SK-MEL-5 (cell line): Measurements from ENCODE around the gene ZNF554. TPM values are rescaled to one million over a fixed set of nuclear protein-coding genes. Genes with fewer than 3 reads are reported as not detected.
"Not testable (repeated sequence)": the region's sequence is repeated elsewhere in the genome, so short reads cannot be mapped to it uniquely, and the experiment has no call there.

Source experiments
- DNase-seq: peaks from one replicate; pipeline ENCODE4 v3.0.0-alpha.2; 2016; ENCODE audit warnings: low read depth, low spot score
- in situ Hi-C: cut with HindIII; loops from 2 replicates; pipeline ENCODE4 v1.10.0; 2016; ENCODE audit warnings: low sequenced_read_pairs, high pct_unique_total_duplicates, low pct_unique_long_range_greater_than_20kb
- total RNA-seq: library from RNA; depleted of rRNA; stranded (reverse); fragments of >200 nt; shearing (Covaris generic); gene quantifications from 2 replicates; pipeline ENCODE4 v1.2.3, GENCODE V29; 2014

The ZNF554 gene
- total RNA-seq, 1 experiment from 2014 or later: 0.92 TPM

DNA sequence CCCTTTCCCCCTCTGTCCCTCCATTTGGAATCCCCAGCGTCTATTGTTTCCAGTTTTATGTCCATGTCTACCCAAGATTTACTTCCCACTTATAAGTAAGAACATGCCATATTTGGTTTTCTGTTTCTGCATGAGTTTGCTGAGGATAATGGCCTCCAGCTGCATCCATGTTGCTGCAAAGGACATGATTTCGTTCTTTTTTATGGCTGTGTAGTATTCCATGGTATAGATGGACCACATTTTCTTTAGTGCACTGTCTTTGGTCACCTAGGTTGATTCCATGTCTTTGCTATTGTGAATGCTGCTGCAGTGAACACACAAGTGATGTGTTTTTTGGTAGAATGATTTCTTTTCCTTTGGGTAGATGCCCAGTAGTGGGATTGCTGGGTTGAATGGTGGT lies 25.4 kb downstream of the ZNF554 start:
- DNase-seq: no peak
- in situ Hi-C loops: no loop called here

DNA sequence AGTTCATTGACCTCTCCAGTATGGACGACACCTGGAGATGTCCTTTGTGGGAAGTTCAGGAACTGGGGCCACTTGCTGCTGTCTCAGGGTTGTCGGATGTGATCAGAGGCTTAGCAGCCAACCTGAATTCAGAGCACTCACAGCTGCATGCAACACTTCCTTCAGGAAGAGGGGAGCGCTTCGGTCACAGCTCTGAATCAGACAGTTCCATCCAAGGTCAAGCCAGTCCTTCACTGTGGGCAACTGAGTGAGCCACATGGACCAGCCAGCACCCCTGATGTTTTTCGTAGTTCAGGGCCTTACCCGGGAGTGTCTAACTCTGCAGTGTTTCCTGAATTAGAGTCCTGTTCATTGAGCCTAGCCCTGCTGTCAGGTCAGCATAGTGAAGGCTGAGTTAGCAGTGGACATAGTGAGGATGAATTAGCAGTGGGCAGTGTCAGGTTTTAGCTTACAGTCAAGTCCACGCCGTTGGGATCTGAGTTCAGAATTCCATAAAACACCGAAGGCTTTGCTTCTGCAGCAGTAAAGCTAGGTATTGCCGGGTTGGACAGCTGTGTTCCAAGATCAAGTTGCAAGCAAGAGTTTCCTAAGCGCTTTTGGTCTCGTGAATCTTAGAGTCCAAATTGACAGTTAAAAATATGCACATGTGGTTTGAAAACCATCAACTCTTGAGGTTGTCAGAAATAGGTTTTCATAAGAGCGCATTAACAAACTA lies 26.7 kb downstream of the ZNF554 start:
- in situ Hi-C loops: no loop called here
- DNase-seq: no peak

DNA sequence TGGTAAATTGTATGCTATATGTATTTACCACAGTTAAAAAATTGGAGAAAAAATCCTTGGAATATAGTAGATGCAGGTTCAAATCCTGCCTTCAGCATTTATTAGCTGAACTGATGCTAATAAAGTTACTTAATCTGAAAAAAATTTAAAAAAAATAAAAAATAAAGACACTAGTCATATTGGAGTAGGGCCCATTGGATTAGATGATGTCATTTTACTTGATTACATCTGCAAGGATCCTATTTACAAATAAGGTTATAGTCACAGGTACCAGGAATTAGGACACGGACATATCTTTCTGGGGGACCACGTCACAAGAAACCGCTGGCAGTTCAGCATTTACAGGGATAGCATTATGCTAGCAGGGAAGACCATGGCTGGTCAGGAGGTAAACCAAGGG lies 27.8 kb downstream of the ZNF554 start:
- DNase-seq: no peak
- in situ Hi-C loops: no loop called here

DNA sequence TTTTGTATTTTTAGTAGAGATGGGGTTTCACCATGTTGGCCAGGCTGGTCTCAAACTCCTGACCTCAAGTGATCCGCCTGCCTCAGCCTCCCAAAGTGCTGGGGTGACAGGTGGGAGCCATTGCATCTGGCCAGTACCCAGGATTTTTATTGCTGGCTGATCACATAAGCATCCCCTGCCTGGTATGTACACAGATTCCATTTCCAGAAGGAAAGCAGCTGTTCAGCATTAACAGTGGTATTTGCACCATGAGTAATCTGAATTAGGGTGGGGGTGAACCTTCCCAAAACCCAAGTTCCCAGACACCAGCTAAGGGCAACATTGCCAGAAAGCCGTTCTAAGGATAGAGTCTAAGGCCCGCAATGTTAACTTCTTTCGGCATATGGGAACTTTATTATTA lies 28.9 kb downstream of the ZNF554 start:
- in situ Hi-C loops: no loop called here
- no peak for DNase-seq

DNA sequence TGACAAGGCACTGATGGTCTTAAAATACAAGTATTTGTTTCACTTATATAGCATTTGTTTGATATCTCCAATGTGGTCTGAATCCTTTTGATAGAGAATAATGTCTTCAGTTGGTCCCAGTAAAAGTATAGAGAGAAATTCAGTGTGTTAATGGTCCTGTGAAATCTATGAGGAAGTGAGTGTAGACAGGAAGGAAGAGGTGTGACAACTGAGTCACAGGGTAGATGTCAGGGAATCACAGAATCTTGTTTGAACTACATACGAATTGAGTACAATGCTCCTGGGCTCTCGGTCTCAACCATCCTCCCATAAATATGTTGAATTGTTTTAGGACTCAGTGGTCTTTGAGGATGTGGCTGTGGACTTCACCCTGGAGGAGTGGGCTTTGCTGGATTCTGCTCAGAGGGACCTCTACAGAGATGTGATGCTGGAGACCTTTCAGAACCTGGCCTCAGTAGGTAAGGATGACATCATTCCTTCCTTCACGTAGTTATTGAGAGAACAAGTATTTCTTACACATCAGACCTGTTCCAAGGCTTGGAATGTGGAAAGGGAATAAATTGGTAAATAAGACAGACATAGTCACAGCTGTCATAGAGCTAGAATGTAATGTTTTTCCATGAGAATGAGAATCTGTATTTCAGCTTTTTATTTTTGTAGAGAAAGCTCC lies 30.7 kb downstream of the ZNF554 start:
- no peak for DNase-seq
- in situ Hi-C loops: no loop called here

DNA sequence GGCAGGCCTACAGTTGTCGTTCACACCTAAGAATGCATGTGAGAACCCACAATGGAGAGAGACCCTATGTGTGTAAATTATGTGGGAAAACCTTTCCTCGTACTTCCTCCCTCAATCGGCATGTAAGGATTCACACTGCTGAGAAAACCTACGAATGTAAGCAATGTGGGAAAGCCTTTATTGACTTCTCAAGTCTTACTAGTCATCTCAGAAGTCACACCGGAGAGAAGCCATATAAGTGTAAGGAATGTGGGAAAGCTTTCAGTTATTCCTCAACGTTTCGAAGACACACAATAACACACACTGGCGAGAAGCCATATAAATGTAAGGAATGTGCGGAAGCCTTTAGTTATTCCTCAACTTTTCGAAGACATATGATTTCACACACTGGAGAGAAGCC lies 32.9 kb downstream of the ZNF554 start:
- in situ Hi-C loops: no loop called here
- DNase-seq: no peak

DNA sequence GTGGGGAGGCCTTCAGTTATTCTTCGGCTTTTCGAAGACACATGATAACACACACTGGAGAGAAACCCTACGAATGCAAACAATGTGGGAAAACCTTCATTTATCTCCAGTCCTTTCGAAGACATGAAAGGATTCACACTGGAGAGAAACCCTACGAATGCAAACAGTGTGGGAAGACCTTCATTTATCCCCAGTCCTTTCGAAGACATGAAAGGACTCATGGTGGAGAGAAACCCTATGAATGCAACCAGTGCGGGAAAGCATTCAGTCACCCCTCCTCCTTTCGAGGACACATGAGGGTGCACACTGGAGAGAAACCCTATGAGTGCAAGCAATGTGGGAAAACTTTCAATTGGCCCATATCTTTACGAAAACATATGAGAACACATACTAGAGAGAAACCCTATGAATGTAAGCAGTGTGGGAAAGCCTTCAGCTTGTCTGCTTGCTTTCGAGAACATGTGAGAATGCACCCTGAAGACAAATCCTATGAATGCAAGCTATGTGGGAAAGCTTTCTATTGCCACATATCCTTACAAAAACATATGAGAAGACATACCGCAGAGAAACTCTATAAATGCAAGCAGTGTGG lies 33.4 kb downstream of the ZNF554 start:
- in situ Hi-C loops: no loop called here
- no peak for DNase-seq

DNA sequence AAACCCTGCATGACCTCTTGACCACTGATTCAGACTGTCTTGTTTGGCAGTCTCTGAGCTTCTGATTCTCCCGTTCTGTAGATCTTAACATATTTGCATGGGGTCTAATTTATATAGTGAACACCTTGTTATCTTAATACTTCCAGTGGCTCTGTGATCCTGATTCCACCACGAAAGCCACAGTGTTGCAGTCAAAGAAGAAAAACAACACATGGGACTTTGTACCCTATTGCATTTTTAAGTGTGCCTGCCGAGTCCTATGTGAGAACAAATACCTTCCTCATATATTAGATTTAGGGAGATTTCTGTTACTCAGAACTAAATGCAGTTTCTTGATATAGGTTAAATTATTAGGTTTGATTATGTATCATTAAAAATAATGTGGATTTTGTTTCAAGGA lies 35.2 kb downstream of the ZNF554 start:
- no peak for DNase-seq
- in situ Hi-C loops: no loop called here

DNA sequence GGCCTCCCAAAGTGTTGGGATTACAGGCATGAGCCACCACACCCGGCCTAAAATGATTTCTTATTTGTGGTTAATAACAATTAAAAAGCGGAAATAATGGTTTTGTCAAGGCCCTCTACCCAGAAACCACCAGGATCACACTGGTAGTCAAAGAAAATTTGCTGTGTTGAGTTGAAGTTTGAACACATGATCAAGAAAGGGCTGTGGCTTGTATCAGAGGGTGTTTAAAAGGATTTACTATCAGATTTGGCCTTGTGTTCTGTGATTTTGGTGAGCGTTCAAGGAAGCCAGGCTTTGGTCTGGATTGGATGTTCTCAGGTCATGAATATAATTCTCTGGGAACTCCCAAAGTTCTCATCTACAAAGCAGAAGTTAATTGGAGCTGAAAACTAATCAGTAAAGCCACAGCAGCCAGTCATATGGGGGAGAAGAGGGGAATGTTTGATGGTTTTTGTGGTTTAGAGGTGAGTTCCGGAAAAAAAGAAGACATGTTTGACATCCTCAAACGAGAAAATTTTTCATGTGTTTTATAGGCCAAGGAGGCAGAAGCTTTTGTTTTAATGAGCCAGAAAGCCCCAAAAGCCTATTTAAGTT lies 36.9 kb downstream of the ZNF554 start:
- DNase-seq: no peak
- in situ Hi-C loops: no loop called here

DNA sequence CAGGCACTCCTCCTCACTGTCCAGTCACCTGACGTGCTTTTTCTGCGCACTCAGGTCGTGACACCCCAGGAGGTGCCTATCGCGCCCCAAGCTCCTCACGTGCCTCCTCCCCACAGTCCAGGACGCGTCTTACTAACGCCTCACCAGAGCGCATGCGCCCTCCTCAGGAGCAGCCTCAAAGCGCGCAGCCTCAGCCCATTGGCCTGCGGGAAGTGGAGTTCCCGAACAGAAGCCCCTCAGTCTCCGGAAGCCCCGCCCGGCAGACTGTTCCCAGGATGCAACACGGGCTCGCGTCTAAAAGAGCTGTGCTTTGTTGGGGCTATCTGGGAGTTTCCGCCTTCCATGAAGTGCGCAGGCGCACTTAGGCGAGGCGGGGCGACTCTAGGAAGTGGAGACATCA lies 39.2 kb downstream of the ZNF554 start:
- in situ Hi-C loops: no loop called here
- DNase-seq: no peak

DNA sequence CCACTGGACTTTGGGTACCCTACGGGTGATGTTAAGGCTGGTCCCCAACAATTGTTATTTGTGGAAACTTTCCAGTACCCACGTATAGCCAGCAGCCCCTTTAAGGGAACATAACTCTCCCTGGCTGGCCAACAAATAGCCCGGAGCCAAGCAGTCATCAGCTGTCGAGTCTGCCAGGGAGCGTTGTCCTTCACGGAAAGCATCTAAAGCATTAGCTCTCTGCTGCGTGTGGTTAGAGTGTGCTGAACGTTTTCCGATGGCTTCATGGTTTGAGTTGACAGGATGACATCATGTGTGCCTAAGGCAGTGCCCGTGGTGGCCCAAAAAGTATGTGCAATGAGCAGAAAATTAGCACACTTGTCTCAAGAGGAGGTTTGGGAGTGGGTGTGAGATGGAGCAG lies 44.1 kb downstream of the ZNF554 start:
- in situ Hi-C loops: no loop called here
- no peak for DNase-seq

DNA sequence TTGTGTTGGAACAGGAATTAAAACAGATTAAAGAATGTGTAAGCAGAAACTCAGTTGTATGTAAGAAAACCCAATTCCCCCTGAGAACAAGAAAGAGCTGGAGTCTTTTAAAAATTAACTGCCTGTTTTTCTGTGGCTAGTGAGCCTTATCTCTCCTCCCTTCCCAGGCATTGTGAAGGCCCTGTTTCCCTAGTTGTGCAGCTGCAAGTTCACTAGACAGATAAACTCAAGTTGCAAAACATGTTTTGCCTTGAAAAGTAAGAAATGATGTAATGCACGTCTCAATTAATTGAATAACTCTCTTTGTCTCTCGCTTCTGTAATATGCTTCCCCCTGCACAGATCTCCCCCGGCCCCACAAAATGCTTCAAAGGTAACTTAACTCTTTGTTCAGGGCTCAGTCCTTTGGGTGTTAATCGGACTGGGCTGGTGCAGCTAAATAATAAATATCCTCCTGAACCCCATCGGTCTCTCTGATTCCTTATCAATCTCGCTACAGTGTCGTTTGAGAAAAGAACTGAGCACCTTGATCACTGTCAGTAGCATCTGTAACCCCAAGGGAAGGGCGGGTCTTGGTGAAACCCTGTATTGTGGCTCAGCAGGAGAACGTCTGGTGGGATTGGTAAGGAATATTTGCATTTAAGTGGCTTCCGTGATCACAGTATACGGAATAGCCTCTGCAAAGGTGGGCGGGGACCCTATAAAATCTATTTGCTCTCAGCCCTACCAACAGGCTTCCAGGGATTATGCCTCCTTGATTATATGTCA lies 45.8 kb downstream of the ZNF554 start:
- in situ Hi-C loops: no loop called here
- DNase-seq: no peak

DNA sequence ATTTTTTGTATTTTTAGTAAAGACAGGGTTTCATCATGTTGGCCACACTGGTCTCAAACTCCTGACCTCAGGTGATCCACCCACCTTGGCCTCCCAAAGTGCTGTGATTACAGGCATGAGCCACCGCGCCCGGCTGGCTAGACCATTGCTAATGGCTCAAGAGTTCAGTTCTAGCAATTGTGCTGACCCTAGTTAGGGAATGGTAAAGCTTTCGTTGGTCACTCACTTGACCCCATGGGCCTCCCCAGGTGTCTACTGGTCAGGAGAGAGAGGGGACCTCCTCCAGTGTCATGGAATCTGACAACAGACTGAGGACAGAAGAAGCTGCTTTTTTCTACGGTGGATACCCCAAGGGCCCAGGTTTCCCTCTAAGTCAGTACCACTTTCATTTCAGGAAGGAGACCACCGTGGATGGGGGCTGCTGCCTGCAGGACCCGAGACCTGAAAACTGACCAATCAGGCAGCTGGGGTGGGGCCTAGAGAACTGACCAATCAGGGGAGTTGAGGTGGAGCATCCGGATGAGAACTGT lies 46.9 kb downstream of the ZNF554 start:
- in situ Hi-C loops: no loop called here
- no peak for DNase-seq

DNA sequence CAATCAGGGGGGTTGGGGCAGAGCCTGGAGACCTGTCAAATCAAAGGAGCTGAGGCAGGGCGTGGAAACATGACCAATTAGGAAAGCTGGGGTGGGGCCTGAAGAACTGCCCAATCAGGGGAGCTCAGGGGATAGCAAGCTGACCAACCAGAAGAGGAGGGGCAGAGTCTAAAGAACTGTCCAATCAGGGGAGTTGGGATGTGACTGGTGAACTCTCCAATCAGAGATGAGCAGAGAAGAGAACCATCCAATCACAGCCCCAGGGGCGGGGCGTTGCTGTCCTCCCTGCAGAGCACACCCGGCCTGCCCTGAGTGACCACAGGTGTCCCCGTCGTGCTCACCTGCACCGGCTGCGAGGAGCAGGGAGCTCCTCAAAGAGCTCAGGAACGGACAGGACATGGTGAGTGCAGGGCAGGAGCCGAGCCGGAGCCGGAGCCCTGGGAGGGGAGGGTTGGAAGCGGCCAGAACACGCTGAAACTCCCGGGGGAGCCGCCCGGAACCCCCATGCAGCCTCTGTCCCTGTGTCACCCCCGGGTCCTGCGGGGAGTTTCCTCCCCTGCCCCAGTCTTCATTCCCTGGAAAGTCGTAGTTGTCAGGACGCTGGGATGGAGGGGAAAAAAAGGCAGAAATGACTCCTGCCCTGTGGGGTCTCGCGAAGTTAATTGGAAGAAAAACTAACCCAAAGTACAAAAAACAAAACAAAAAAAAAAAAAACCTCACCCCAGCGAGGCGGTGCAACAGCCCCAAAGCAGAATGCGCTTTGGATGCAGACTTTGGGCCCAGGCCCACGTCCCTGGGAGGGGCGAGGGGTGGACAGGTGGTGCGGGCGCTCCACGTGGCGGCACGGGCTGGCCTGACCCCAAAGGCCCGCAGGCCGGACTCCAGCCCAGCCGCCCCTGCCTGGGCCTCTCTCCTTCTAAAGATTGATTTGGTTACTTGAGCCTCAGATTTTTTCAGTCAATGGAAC lies 47.6 kb downstream of the ZNF554 start, which contains the start of gene ZNF556:
Gene ZNF556 (plus strand): TSS at position 311 of the 967 bp plus-strand sequence. CDS start 87 bp downstream, at position 398.
- in situ Hi-C loops: no loop called here
- DNase-seq: peak; percentile 34

DNA sequence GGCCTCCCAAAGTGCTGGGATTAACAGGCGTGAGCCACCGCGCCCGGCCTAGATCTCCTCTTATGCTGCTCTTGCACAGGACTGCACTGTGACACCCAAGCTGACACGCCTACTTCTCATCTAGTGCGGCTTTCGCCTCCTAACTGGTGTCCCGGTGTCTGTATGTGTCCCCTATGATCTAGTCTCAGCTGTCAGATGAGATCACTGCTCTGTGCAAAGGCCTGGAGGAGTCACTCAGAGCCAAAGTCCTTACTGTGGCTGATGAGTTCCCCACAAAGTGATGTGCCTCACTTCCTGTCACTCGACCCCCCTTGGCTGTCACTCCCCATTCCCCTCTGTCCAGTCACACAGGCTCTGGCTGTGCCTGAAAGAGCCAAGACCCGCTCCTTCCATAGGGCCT lies 50.0 kb downstream of the ZNF554 start:
- no peak for DNase-seq
- in situ Hi-C loops: no loop called here

DNA sequence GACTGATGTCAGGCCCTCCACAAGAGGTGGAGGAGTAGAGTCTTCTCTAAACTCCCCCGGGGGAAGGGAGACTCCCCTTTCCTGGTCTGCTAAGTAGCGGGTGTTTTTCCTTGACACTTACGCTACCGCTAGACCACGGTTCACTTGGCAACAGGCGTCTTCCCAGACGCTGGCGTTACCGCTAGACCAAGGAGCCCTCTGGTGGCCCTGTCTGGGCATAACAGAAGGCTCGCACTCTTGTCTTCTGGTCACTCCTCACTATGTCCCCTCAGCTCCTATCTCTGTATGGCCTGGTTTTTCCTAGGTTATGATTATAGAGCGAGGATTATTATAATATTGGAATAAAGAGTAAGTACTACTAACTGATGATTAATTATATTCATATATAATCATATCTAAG lies 52.5 kb downstream of the ZNF554 start:
- in situ Hi-C loops: not testable (repeated sequence)
- DNase-seq: peak; percentile 48
